Retinal pigment epithelial cell (primary cell): ENCODE data around the gene OVCA2.

Experiments used
- DNase-seq: peaks from one replicate; pipeline ENCODE4 v3.0.0-alpha.2; 2010; ENCODE audit warnings: low read depth
- H3K4me3 ChIP-seq: 2 replicates; pipeline ENCODE4 v1.5.1; 2011; ENCODE audit warnings: mild to moderate bottlenecking, low read length, control low read depth, moderate library complexity
- TF ChIP-seq, protein P1 (sequence below): conservative IDR thresholded peaks from 2 replicates; pipeline ENCODE4 v1.5.1; 2011; ENCODE audit warnings: low read depth, low read length, control low read depth, inconsistent platforms

OVCA2 gene

DNA sequence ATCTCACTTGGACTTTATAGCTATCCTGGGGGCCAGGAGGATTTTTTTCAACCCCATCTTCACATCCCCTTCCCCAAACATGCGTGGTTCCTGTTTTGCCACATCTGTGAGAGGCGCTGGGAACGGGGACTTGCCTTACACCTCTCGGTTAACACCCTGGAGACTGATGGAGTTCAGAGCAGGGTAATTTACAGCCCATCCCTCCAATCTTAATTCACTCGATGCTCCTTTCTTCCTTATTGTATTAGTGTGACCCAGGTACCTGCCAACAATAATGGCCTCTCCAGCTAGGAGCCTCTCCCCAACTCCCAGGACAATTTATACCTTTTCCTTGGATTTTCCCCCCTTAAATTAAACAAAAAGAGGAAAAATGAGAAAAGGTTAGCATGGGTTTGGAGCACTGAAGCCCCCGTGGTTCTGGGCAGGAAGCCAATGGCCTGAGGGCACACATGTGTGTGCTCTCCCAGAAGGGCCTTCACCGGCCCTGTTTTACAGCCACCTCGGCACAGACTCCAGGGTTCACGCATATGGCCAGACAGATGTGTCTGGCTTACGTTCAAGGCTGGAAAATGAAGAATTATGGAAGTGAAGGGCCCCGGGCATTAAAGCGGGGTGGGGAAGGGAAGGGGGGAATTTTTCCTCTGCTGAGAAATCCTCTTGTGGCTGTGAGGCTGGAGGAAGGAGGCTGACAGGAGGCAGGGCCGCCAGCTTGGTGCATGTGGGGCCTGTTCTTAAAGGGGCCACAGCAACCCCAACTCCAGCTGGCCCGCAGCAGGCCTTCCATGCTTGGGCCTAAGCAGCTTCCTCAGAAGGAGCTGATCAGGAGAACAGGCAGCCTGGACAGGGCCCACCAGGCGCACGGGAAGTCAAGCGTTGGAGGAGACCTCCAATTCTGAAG, 34.5 kb downstream of the OVCA2 start:
- DNase-seq = no peak
- H3K4me3 ChIP-seq = no peak overlapping the region
- TF ChIP-seq, protein P1, sequence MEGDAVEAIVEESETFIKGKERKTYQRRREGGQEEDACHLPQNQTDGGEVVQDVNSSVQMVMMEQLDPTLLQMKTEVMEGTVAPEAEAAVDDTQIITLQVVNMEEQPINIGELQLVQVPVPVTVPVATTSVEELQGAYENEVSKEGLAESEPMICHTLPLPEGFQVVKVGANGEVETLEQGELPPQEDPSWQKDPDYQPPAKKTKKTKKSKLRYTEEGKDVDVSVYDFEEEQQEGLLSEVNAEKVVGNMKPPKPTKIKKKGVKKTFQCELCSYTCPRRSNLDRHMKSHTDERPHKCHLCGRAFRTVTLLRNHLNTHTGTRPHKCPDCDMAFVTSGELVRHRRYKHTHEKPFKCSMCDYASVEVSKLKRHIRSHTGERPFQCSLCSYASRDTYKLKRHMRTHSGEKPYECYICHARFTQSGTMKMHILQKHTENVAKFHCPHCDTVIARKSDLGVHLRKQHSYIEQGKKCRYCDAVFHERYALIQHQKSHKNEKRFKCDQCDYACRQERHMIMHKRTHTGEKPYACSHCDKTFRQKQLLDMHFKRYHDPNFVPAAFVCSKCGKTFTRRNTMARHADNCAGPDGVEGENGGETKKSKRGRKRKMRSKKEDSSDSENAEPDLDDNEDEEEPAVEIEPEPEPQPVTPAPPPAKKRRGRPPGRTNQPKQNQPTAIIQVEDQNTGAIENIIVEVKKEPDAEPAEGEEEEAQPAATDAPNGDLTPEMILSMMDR = no peak

DNA sequence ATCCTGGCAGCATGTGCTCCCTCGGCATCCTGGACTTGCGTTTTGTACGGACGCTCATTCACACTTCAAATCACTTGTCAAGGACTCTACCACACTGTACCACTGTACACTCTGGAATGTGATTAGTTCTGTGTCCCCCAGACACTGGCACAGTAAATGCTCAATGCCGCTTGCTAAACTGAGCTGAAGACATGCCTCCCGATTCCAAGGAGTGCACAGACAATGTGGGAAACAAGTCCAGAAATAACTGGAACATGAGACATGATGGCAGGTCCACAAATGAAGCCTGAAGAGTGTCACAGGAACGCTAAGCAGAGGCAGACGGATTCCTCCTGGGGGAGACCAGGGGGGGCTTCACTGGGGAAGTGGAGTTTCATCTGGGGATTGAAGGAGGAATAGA, 35.2 kb downstream of the OVCA2 start:
- no peak for DNase-seq
- H3K4me3 ChIP-seq = no peak overlapping the region
- TF ChIP-seq, protein P1 = no peak

DNA sequence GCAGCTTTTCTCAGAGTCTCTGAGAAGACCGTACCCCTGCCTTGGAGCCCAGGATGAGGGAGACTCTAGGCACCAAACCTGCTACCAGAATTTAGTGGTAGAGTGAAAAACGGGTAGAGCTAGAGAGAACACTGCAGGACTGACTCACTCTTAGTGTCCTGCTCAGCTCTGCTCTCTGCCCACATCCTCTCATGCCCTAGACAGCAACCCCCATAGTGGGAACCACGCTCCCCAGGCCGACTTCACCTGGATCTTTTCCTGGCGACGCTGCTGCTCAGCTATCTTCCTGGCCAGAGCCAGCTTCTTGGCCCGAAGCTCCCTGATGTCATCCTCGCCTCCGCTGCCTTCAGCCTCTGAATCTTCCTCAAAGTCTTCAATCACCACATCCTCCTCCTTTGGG, 39.7 kb downstream of the OVCA2 start:
- DNase-seq = no peak
- TF ChIP-seq, protein P1 = no peak
- H3K4me3 ChIP-seq = no peak overlapping the region

DNA sequence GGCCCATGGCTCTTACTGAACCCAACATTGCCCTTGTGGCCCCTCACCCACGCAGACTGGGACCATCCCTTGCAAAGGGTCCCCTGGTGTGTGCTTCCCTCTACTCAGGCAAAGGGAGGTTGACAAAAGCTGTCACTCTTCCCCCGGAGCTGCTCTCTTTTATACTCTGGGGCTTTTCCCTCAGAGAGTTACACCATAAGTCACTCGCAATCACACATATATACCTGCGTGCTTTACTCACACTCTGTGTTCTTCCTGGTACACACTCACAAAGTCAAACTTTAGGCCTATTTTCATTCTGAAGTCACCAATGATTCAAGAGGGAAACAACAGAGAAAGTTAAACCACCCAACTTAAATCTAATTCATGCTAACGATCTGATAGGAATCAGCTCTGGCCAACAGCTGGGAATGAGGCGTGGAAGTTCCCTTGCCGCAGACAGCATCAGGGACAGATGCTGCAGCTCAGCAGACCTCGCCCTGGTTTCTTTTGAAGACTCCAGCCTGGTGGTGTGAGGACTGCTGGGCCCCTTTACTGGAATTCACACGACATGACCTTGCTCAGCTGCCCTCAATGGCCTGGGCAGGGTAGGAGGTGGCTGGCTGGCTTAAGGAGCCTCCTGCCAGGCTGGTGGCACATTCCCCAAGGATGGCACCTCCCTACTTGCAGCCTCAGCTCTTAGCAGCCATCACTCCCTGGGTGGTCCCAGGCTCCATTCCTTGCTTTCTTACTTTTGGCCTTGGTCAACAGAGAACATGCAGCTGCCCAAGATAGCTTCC, 40.4 kb downstream of the OVCA2 start:
- DNase-seq = no peak
- no peak overlapping the region for H3K4me3 ChIP-seq
- TF ChIP-seq, protein P1 = no peak

DNA sequence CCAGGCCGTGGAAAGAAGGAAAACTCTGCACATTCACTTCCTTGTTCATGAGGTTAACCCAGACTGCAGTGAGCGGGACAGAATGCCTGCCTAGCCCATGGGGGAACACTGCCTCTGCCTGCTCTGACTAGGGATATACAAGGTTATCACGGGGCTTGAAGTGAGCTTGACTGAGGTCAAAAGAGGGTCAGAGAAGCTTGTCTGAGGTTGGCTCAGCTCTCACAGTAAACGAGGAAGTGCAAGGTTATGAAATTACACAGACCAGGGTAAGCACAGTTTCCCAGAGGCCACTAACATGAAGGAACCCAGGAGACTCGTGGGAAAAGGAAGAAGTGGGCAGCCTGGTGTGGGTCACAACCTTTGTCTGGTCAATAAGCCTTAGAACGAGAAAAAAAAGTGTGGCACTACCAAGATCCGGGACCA, 41.8 kb downstream of the OVCA2 start:
- TF ChIP-seq, protein P1 = no peak
- DNase-seq = no peak
- H3K4me3 ChIP-seq = no peak overlapping the region

DNA sequence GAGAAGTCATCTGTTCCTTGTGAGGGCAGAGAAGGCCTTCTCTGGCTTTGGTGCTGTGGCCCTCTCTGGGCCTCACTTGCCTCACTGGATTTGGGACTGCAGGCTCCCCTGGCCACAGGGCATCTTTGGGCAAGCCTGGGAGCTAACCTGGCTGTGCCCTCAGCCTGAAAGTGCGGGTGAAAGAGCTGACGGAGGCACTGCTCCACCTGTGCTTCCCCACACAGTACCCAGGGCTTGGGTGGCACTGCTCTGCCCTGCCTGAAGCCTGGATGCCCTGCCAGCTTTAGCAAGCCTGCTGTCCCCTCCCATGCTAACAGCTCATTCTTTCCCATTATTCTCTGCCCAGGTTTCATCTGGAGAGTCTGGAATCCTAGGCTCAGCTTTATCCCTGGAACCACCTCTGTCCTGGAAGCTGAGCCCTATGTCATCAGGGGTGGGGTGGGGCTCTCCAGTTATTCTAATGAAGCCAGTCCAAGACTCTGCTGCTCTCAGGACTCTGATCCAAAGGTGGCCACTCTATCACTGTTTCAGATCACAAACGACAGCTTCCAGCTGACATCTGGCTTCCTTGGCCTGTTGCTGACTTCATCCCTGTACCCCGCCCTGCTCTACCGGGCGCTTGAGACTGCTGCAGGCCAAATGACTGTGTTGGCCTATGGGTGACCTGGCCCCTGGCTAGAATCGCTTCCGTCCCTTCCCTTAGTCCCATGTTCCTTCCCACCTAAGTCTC, 42.4 kb downstream of the OVCA2 start:
- TF ChIP-seq, protein P1 = no peak
- no peak for DNase-seq
- H3K4me3 ChIP-seq = no peak overlapping the region
